ENCODE results near the gene ODAD4. TPM values are rescaled to one million over a fixed set of nuclear protein-coding genes. Genes with fewer than 3 reads are reported as not detected.

ODAD4 gene
- total RNA-seq, 6 experiments from 2014 or later: 0.12 to 0.13 (median 0.12) TPM; not detected in 3

GRCh38 chr17:41967921-41968578 lies 37.6 kb downstream of the ODAD4 start:
- peaks cover 0 to 14% (median 7%) of the 10 kb centered on the region in 4 donors for H3K36me3 ChIP-seq
- DNase-seq: peak in 1 of 3 donors; percentile 59
- TF ChIP-seq POLR2A (IDR thresholded peaks at IDR 0.05): no peak
- TF ChIP-seq, protein P1, sequence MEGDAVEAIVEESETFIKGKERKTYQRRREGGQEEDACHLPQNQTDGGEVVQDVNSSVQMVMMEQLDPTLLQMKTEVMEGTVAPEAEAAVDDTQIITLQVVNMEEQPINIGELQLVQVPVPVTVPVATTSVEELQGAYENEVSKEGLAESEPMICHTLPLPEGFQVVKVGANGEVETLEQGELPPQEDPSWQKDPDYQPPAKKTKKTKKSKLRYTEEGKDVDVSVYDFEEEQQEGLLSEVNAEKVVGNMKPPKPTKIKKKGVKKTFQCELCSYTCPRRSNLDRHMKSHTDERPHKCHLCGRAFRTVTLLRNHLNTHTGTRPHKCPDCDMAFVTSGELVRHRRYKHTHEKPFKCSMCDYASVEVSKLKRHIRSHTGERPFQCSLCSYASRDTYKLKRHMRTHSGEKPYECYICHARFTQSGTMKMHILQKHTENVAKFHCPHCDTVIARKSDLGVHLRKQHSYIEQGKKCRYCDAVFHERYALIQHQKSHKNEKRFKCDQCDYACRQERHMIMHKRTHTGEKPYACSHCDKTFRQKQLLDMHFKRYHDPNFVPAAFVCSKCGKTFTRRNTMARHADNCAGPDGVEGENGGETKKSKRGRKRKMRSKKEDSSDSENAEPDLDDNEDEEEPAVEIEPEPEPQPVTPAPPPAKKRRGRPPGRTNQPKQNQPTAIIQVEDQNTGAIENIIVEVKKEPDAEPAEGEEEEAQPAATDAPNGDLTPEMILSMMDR (IDR thresholded peaks at IDR 0.05): no peak
- H3K27ac ChIP-seq: peak overlapping the region in 1 of 3 donors; percentile 81
- ATAC-seq: no peak
- no peaks in the 10 kb centered on the region for H3K27me3 ChIP-seq
- no peaks in the 10 kb centered on the region for H3K9me3 ChIP-seq
- peak overlapping the region in 1 of 3 donors; percentile 75 for H3K4me3 ChIP-seq
- WGBS (ENCODE audit: insufficient coverage, low coverage, low lambda C conversion rate, missing lambda C conversion rate): 80% methylated on average over 2 of the region's 37 CpGs
- H3K4me1 ChIP-seq: peaks cover 0 to 26% (median 9%) of the 10 kb centered on the region in 4 donors
- intact Hi-C loops (cut with DNase I): loop anchor here (10.0 kb wide), 1 partner anchor 57 kb away; the partner anchor contains the start of gene NKIRAS2 (in 2 of the 2)

- DNase-seq: peak in 1 of 3 donors; percentile 38
- Histone ChIP-seq H3K4me3 (no peak overlapping the region), H3K27ac (no peak overlapping the region), H3K36me3 (peaks cover 0 to 14% (median 8%) of the 10 kb centered on the region in 4 donors), H3K4me1 (peaks cover 0 to 33% (median 13%) of the 10 kb centered on the region in 4 donors), H3K9me3 (no peaks in the 10 kb centered on the region), H3K27me3 (no peaks in the 10 kb centered on the region)
- intact Hi-C loops (cut with DNase I): loop anchor here (10.0 kb wide), 1 partner anchor 56 kb away; the partner anchor contains the start of gene NKIRAS2 (in 2 of the 2)
- whole genome bisulfite sequencing (ENCODE audit: insufficient coverage, low coverage, low lambda C conversion rate, missing lambda C conversion rate): 100% methylated on average over 2 of the region's 10 CpGs
- no peak for ATAC-seq
- TF ChIP-seq, protein P1 (IDR thresholded peaks at IDR 0.05): no peak
- no peak for TF ChIP-seq POLR2A (IDR thresholded peaks at IDR 0.05)
Observed at GRCh38 chr17:41968676-41969075, 38.3 kb downstream of the ODAD4 start.

DNA sequence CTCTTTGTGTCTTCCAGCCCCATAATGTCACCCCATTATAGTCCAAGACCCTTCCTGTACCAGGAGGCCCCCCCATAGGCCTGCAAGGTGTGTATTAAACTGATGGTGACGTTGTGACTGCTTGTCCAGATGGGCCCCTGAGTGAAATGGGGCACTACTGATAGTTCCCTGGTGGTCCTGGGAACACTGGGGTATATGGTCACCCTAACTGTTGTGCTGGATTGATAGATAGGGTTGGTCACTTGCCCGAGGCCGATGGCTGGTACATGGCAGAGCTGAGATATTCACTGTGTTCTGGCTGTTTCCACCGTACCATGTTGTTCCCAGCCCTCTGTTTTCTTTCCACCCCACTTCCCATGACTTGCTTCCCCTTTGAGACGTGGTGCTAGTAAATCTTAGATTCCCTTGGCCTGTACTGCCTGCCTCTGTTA lies 40.5 kb downstream of the ODAD4 start:
- 82% methylated on average over 2 of the region's 5 CpGs for WGBS (ENCODE audit: insufficient coverage, low coverage, low lambda C conversion rate, missing lambda C conversion rate)
- no peak for ATAC-seq
- H3K4me3 ChIP-seq: no peak overlapping the region
- H3K9me3 ChIP-seq: no peaks in the 10 kb centered on the region
- intact Hi-C loops (cut with DNase I): no loop called here
- no peak for DNase-seq
- TF ChIP-seq POLR2A (IDR thresholded peaks at IDR 0.05): no peak
- TF ChIP-seq, protein P1 (IDR thresholded peaks at IDR 0.05): no peak
- H3K27me3 ChIP-seq: no peaks in the 10 kb centered on the region
- peaks cover 0 to 31% (median 13%) of the 10 kb centered on the region in 4 donors for H3K4me1 ChIP-seq
- peaks cover 0 to 36% (median 8%) of the 10 kb centered on the region in 4 donors for H3K36me3 ChIP-seq
- no peak overlapping the region for H3K27ac ChIP-seq

DNA sequence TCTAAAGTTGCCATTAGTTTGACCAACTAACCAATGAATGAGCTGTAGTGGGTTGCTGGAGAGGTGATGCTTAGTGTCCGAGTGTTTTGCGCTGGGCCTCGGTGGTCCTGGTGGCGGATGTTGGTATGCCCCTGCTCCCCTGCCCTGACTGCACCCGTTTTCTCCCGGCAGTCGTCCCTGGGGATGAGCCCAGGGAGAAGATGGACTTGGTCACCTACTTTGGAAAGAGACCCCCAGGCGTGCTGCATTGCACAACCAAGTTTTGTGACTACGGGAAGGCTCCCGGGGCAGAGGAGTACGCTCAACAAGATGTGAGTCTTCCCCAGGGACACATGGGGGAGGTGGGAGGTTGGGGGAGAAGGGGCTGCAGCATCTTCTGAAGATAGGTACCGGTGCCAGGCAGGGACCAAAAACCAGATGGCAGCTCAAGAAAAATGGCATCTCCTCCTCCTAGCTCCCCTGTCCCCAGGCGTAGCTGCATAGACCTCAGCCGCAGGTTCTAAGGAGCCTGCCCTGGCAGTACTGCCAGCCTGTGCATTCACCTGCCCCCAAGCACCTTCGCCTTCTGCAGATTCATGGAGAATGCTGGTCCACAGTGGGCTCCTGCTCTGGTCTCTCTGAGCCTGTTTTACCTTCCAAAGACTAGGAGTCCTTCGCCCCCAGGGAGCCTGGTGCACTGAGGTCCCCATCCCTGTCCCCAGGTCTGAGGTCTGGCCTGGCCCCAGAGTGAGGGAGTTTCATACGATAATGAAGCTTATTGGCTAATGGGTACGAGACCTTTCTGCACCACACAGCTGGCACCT lies 41.5 kb downstream of the ODAD4 start:
- intact Hi-C loops (cut with DNase I): no loop called here
- DNase-seq: no peak
- TF ChIP-seq POLR2A (IDR thresholded peaks at IDR 0.05): no peak
- TF ChIP-seq, protein P1 (IDR thresholded peaks at IDR 0.05): no peak
- peak overlapping the region in 1 of 3 donors; percentile 11 for H3K27ac ChIP-seq
- WGBS (ENCODE audit: insufficient coverage, low coverage, low lambda C conversion rate, missing lambda C conversion rate): 79% methylated on average over 12 of the region's 18 CpGs
- no peak overlapping the region for H3K4me3 ChIP-seq
- no peak for ATAC-seq
- H3K4me1 ChIP-seq: peaks cover 0 to 39% (median 16%) of the 10 kb centered on the region in 4 donors
- peaks cover 0 to 44% (median 12%) of the 10 kb centered on the region in 4 donors for H3K36me3 ChIP-seq
- no peaks in the 10 kb centered on the region for H3K27me3 ChIP-seq
- no peaks in the 10 kb centered on the region for H3K9me3 ChIP-seq
